HepG2 (cell line): ENCODE results near the gene SNX21. TPM values are rescaled to one million over a fixed set of nuclear protein-coding genes. Genes with fewer than 3 reads are reported as not detected.

ENCODE experiments used
- CREB3 ChIP-seq: sonication (generic); formaldehyde crosslinking; IDR thresholded peaks from 2 replicates; pipeline ENCODE4 v1.5.0; 2020; ENCODE audit warnings: missing genetic modification reagents
- FOXK1 ChIP-seq: sonication (generic); formaldehyde crosslinking; IDR thresholded peaks from 2 replicates; pipeline ENCODE4 v1.4.0; 2020; ENCODE audit warnings: low read depth, missing genetic modification reagents, borderline replicate concordance
- HDAC2 ChIP-seq: sonication (generic); formaldehyde crosslinking; IDR thresholded peaks from 2 replicates; pipeline ENCODE4 v1.4.0; 2020; ENCODE audit warnings: missing genetic modification reagents
- HHEX ChIP-seq: IDR thresholded peaks from 2 replicates; pipeline ENCODE4 v1.6.1; 2016; ENCODE audit warnings: control low read depth
- ISX ChIP-seq: sonication (generic); formaldehyde crosslinking; conservative IDR thresholded peaks from 2 replicates; pipeline ENCODE4 v1.5.0; 2020; ENCODE audit warnings: missing genetic modification reagents
- JARID2 ChIP-seq: sonication (generic); formaldehyde crosslinking; IDR thresholded peaks from 2 replicates; pipeline ENCODE4 v1.8.1; 2023; ENCODE audit warnings: missing genetic modification reagents, inconsistent platforms; ENCODE audit not compliant: insufficient replicate concordance
- MBNL3 ChIP-seq: fragments of 250-450 bp; sonication (Bioruptor Pico); conservative IDR thresholded peaks from 2 replicates; pipeline ENCODE4 v1.8.0; 2022; ENCODE audit warnings: mild to moderate bottlenecking, inconsistent platforms
- MXD4 ChIP-seq: IDR thresholded peaks from 2 replicates; pipeline ENCODE4 v1.6.1; 2016; ENCODE audit warnings: mild to moderate bottlenecking, missing biosample characterization, missing genetic modification reagents
- RFX3 ChIP-seq: IDR thresholded peaks from 2 replicates; pipeline ENCODE4 v1.6.1; 2016; ENCODE audit warnings: missing biosample characterization, missing genetic modification reagents
- SIN3B ChIP-seq: fragments of 150-350 bp; IDR thresholded peaks from 2 replicates; pipeline ENCODE4 v1.6.1; 2014; ENCODE audit warnings: low read length
- SMYD3 ChIP-seq: sonication (generic); formaldehyde crosslinking; IDR thresholded peaks from 2 replicates; pipeline ENCODE4 v1.8.1; 2023; ENCODE audit warnings: mild to moderate bottlenecking, missing genetic modification reagents
- ZNF3 ChIP-seq: IDR thresholded peaks from 2 replicates; pipeline ENCODE4 v1.7.0; 2017; ENCODE audit warnings: inconsistent platforms
- ZNF33A ChIP-seq: sonication (generic); formaldehyde crosslinking; IDR thresholded peaks from 2 replicates; pipeline ENCODE4 v1.5.1; 2020; ENCODE audit warnings: missing genetic modification reagents, mild to moderate bottlenecking, moderate library complexity, borderline replicate concordance
- ZNF34 ChIP-seq: sonication (generic); formaldehyde crosslinking; IDR thresholded peaks from 2 replicates; pipeline ENCODE4 v1.4.0; 2020; ENCODE audit warnings: mild to moderate bottlenecking, missing genetic modification reagents, borderline replicate concordance
- ZNF558 ChIP-seq: sonication (generic); formaldehyde crosslinking; IDR thresholded peaks from 2 replicates; pipeline ENCODE4 v1.9.0; 2022; ENCODE audit warnings: mild to moderate bottlenecking, missing genetic modification reagents, borderline replicate concordance
- ZNF737 ChIP-seq: sonication (generic); formaldehyde crosslinking; IDR thresholded peaks from 2 replicates; pipeline ENCODE4 v1.5.0; 2020; ENCODE audit warnings: missing genetic modification reagents, mild to moderate bottlenecking, borderline replicate concordance
- ZNF788 ChIP-seq: sonication (generic); formaldehyde crosslinking; IDR thresholded peaks from 2 replicates; pipeline ENCODE4 v1.5.0; 2020; ENCODE audit warnings: mild to moderate bottlenecking, missing genetic modification reagents, borderline replicate concordance
- polyA plus RNA-seq, 8 experiments: library from polyadenylated mRNA; depleted of rRNA in 3 of 8; stranded (reverse) in 7 of 8; unstranded in 1 of 8; fragments of >200 nt; fragmentation: Illumina TruSeq in 4 of 8; extraction: Trizol in 4 of 8; gene quantifications; 2 replicates each; pipeline versions ENCODE4 v1.2.1 to v1.2.3, GENCODE V29; 2011 to 2016; ENCODE audit warnings: low read depth in 4 of 8, missing spikeins in 1 of 8, mixed read lengths in 1 of 8; ENCODE audit not compliant: insufficient read depth in 1 of 8
- total RNA-seq, 5 experiments: library from RNA; depleted of rRNA; stranded (reverse); fragments of >200 nt; fragmentation: Illumina TruSeq; extraction: Trizol; gene quantifications; 2 replicates each; pipeline ENCODE4 v1.2.3, GENCODE V29; 2016; ENCODE audit warnings: low read depth in 1 of 5
- TF ChIP-seq, protein P1 (sequence below): IDR thresholded peaks from 2 replicates; pipeline ENCODE4 v1.6.1; 2016
- TF ChIP-seq, protein P2 (sequence below): sonication (generic); formaldehyde crosslinking; IDR thresholded peaks from 2 replicates; pipeline ENCODE4 v1.4.0; 2020; ENCODE audit warnings: mild to moderate bottlenecking, missing genetic modification reagents
- TF ChIP-seq, protein P3 (sequence below): sonication (generic); formaldehyde crosslinking; IDR thresholded peaks from 2 replicates; pipeline ENCODE4 v1.5.1; 2020; ENCODE audit warnings: mild to moderate bottlenecking, missing genetic modification reagents, moderate library complexity
- TF ChIP-seq, protein P4 (sequence below), 2 experiments: fragments of 450-650 bp in 1 of 2; sonication (generic) in 1 of 2; formaldehyde crosslinking; IDR thresholded peaks; 2 replicates each; pipeline versions ENCODE4 v1.5.0 to v1.8.0; 2020 to 2022; ENCODE audit warnings: mild to moderate bottlenecking in 1 of 2, missing genetic modification reagents in 1 of 2

The SNX21 gene
- total and polyA plus RNA-seq, 2 of the 13 experiments (the other 11 are each of a cell fraction or from before 2014, with no cell fraction given) = 7.7 to 12.8 TPM

GRCh38 chr20:45880988-45881788 is 47.6 kb downstream of the SNX21 start, which contains the start of gene ZSWIM1 (continued):
- TF ChIP-seq ISX = no peak
- no peak; the same call in 1 of the 2 replicates for TF ChIP-seq CREB3 (CRISPR knock-in tag)
- TF ChIP-seq, protein P1, sequence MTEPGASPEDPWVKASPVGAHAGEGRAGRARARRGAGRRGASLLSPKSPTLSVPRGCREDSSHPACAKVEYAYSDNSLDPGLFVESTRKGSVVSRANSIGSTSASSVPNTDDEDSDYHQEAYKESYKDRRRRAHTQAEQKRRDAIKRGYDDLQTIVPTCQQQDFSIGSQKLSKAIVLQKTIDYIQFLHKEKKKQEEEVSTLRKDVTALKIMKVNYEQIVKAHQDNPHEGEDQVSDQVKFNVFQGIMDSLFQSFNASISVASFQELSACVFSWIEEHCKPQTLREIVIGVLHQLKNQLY (CRISPR knock-in tag) = 0 out of 2 replicates have a peak, but pooled peaks have one; percentile 47
- TF ChIP-seq, protein P2, sequence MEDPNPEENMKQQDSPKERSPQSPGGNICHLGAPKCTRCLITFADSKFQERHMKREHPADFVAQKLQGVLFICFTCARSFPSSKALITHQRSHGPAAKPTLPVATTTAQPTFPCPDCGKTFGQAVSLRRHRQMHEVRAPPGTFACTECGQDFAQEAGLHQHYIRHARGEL (CRISPR knock-in tag) = no peak
- TF ChIP-seq, protein P3, sequence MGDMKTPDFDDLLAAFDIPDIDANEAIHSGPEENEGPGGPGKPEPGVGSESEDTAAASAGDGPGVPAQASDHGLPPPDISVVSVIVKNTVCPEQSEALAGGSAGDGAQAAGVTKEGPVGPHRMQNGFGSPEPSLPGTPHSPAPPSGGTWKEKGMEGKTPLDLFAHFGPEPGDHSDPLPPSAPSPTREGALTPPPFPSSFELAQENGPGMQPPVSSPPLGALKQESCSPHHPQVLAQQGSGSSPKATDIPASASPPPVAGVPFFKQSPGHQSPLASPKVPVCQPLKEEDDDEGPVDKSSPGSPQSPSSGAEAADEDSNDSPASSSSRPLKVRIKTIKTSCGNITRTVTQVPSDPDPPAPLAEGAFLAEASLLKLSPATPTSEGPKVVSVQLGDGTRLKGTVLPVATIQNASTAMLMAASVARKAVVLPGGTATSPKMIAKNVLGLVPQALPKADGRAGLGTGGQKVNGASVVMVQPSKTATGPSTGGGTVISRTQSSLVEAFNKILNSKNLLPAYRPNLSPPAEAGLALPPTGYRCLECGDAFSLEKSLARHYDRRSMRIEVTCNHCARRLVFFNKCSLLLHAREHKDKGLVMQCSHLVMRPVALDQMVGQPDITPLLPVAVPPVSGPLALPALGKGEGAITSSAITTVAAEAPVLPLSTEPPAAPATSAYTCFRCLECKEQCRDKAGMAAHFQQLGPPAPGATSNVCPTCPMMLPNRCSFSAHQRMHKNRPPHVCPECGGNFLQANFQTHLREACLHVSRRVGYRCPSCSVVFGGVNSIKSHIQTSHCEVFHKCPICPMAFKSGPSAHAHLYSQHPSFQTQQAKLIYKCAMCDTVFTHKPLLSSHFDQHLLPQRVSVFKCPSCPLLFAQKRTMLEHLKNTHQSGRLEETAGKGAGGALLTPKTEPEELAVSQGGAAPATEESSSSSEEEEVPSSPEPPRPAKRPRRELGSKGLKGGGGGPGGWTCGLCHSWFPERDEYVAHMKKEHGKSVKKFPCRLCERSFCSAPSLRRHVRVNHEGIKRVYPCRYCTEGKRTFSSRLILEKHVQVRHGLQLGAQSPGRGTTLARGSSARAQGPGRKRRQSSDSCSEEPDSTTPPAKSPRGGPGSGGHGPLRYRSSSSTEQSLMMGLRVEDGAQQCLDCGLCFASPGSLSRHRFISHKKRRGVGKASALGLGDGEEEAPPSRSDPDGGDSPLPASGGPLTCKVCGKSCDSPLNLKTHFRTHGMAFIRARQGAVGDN (CRISPR knock-in tag) = peak; percentile 85
- no peak for TF ChIP-seq ZNF558 (CRISPR knock-in tag)
- TF ChIP-seq SIN3B = peak; percentile 84
- TF ChIP-seq ZNF34 (CRISPR knock-in tag) = 0 out of 2 replicates have a peak, but pooled peaks have one; percentile 73
- peak; percentile 78 for TF ChIP-seq HDAC2 (CRISPR knock-in tag)
- TF ChIP-seq ZNF33A (CRISPR knock-in tag) = no peak
- TF ChIP-seq SMYD3 (CRISPR knock-in tag) = peak; percentile 85; the same call in 1 of the 2 replicates
- no peak for TF ChIP-seq JARID2 (CRISPR knock-in tag)
- peak; percentile 52; the same call in 1 of the 2 replicates for TF ChIP-seq ZNF3 (CRISPR knock-in tag)
- peak; percentile 61; the same call in 1 of the 2 replicates for TF ChIP-seq MXD4 (CRISPR knock-in tag)
- TF ChIP-seq FOXK1 (CRISPR knock-in tag) = peak; percentile 73; the same call in 1 of the 2 replicates
- TF ChIP-seq RFX3 (CRISPR knock-in tag) = peak; percentile 100
- 0 out of 2 replicates have a peak, but pooled peaks have one; percentile 20 for TF ChIP-seq ZNF737
- TF ChIP-seq MBNL3 (CRISPR knock-in tag) = no peak
- TF ChIP-seq ZNF788 (CRISPR knock-in tag) = peak; percentile 53; the same call in 1 of the 2 replicates
- TF ChIP-seq HHEX = 0 out of 2 replicates have a peak, but pooled peaks have one; percentile 20
- TF ChIP-seq, protein P4, sequence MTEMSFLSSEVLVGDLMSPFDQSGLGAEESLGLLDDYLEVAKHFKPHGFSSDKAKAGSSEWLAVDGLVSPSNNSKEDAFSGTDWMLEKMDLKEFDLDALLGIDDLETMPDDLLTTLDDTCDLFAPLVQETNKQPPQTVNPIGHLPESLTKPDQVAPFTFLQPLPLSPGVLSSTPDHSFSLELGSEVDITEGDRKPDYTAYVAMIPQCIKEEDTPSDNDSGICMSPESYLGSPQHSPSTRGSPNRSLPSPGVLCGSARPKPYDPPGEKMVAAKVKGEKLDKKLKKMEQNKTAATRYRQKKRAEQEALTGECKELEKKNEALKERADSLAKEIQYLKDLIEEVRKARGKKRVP (CRISPR knock-in tag; IDR thresholded peaks at IDR 0.05) = 0 out of 4 replicates have a peak, but pooled peaks of 1 of the 2 experiments have one; percentile 33
